LoVo (cell line): ENCODE data around the gene TRNAU1AP.
"Not testable (repeated sequence)": the region's sequence is repeated elsewhere in the genome, so short reads cannot be mapped to it uniquely, and the experiment has no call there.

Experiments used
- DNase-seq: peaks from one replicate; pipeline ENCODE4 v3.0.0-alpha.2; 2016; ENCODE audit warnings: low spot score

The TRNAU1AP gene

DNA sequence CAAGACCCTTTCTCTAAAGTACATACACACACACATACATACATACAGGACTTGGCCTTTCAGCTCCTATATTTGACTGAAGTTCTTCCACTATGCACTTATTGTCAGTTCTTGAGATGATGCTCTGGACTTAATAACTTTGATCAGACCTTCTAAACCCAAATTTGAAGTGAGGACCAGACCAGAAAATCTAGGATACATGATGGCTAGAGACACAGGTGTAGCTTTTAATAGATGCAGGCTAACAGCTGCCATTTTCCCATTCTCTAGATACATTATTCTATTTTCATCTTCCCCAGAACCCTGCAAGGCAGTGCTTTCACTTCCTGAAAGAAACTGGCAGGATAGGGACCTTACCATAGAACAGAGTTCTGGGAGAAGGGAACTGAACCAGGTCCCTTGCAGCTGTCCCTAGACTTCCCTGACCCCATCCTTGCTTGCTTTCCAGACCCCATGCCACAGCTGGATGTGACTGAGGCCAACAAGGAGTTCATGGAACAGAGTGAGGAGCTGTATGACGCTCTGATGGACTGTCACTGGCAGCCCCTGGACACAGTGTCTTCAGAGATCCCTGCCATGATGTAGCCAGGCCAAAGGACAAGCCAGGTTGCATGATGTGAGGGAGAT lies 24.3 kb downstream of the TRNAU1AP start:
- DNase-seq = peak; percentile 18

DNA sequence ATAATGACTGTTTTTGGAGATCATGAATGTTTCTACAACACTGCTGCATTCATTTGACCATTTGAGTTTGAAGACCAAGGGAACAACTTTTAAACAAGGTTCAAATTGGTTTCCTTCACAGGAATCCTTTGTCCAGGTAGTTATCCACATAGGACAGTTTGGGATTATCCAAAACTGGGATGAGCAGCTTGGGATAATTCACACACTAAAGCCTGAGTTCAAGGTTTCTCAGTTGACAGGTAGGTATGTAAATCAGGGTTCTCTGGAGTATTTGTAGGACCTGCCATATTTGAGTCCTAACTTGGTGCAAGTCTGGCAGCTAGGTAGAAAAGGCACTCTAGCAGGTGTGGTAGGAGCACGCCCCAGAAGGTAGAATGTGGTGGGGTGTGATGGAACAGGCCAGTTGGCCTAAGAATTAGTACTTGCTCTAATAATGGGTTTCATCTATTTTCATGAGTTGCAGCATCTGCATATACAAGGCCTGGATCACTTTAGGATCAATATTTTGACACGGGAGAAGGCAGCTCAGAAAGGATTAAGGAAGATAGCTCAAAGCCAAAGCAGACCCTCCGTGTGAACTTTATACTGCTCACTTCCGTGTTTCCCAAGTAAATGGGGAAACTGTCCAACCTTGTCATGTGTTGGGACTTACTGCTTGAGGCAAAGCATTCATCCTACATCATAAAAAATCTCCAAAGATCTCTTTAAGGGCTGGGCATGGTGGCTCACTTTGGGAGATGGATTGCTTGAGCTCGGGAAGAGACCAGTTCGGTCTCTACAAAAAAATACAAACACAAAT lies 25.1 kb downstream of the TRNAU1AP start:
- DNase-seq = peak; percentile 31

DNA sequence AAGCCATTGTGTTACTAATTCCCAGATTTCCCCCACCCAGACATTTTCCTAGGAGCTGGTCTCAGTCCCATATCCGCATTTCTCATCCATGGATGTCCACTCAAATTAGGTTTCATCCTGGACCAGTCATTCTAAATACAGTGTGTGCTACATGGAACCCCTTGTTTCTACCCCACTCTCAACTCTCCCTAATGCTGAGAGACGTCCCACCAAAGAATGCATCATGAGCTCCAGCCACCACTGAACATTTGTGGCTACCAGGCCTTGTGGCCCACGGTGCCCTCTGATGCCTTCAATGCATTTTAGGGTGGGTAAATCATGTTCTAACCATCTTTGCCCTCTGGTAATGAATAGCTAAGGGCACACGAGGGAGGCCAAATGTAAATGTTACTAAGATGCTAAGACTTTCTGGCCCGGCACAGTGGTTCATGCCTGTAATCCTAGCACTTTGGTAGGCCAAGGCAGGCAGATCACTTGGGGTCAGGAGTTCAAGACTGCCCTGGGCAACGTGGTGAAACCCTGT lies 25.9 kb downstream of the TRNAU1AP start:
- DNase-seq = no peak

DNA sequence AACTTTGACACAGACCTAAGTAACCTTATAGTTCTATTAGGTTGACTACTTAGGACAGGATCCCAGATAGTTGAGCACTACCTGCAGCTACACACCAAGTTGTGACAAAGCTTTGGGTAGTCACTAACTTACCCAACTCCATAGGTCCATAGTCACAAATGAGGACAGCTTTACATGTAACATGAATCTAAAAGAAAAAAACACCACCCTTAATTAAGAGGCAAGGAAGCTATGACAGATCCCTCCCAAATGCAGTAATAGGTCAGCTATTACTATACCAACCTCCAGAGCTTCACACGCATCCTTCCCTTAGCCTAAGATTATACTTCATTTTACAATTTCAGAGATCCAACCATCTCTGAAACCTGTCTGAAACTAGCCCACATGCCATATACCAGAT lies 26.5 kb downstream of the TRNAU1AP start:
- DNase-seq = no peak

DNA sequence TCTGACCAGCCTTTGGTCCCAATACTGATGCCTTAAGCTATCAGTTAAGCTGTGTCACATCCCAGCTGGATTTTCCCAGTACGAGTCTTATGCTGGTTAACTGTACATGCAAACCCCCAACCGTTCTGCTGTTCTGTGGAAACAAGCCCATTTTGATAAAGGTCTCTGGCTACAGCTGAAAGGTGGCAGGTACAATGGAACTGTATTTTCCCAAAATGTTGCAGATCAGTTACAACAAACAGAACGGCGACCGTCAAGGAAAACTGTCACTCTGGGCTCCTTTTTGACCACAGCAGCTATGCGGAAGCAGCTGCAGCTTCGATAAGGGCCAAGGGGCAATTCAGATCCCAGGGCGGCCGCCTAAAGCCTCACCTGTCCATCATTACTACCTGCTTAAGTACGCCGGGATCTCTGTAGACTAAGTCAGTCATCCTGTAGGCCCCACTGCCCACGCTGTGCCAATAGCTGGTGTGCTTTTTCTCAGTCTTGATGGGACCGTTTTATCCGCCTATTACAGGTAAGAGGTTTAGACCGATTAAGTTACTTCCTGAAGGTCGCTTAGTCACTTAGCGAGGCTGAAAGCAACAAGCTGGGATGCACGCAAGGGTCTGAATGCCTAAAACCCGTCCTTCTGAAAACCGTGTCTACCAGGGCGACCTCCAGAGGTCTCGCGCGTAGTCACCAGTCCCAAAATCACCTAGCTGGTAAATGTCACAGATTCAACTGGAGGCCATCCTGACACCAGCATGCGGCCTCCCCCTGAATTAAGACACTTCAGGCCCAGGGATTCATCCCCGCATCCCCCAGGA lies 28.0 kb downstream of the TRNAU1AP start:
- peak; percentile 37 for DNase-seq

DNA sequence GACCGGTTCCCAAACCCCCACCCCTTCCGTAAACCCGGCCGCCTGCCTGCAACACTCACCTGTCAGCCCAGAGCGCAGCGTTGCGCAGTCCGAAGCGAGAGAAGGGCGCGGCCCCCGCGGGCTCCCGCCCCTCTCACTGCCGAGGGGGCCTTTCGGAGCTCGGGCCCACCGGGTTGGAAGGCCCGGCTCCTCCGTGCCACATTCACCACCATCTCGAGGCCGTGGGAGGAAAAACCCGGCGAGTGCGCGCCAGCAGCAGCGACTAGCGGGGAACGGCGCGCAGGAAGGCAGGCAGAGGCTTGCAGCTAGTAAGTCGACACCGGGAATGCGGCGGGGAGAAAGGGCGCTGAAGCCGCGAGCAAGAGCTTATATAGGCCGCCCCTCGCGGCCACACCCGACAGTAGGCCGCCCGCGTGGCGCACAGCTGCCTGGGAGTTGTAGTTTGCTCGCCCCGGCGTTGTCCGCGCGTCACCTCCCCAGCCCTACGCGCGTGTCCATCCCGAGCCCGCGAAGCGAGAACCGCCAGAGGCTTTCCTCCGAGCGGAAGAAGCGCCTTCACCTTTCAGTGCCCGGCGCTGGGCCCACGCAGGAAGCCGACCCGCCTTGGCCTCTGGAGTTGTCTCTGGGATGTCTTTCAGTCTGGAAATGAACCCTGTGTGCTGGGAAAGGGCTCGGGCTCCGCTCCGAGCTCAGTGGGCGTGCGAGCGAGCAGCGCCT lies 28.8 kb downstream of the TRNAU1AP start:
- DNase-seq = peak; percentile 95

DNA sequence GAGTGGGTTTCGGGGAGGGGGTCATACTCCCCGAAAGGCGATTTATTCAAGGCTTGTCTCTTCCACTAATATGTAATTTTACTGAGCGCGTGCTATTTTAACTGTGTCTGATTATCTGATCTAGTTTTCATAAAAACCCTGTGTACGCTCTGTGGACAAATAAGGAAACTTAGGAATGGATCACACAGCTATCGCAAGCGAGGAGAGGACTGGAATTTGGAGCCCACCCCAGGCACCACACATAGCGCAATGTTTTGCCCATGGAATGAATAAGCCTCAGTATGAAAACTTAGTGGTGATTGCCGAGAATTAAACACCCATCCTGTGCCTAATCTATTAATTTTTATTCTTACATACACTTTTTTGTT lies 29.3 kb downstream of the TRNAU1AP start:
- DNase-seq = peak; percentile 32

DNA sequence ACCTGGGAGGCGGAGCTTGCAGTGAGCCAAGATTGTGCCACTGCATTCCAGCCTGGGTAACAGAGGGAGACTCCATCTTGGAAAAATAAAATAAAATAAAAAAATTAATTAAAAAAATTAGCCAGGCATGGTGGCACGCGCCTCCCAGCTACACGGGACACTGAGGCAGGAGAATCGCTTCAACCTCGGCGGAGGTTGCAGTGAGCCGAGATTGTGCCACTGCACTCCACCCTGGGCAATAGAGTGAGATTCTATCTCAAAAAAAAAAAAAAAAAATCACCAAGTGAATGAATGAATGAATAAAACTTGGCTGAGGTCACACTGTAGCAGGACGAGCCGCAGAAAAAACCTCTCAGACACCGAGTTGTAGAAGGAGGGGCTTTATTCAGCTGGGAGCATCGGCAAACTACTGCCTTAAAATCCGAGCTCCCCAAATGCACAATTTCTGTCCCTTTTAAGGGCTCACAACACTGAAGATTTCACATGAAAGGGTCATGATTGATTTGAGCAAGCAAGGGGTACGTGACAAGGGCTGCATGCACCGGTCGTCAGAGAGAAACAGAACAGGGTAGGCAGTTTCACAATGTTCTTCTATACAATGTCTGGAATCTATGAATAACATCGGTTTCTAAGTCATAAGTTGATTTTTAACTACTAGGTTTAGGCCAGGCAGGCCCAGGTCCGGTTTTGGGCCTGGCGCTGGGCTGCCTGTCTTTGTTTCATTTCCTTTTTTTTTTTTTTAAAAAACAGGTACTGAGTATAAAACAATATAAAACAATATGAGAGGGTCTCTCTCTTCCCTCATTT lies 33.9 kb downstream of the TRNAU1AP start:
- not testable (repeated sequence) for DNase-seq

DNA sequence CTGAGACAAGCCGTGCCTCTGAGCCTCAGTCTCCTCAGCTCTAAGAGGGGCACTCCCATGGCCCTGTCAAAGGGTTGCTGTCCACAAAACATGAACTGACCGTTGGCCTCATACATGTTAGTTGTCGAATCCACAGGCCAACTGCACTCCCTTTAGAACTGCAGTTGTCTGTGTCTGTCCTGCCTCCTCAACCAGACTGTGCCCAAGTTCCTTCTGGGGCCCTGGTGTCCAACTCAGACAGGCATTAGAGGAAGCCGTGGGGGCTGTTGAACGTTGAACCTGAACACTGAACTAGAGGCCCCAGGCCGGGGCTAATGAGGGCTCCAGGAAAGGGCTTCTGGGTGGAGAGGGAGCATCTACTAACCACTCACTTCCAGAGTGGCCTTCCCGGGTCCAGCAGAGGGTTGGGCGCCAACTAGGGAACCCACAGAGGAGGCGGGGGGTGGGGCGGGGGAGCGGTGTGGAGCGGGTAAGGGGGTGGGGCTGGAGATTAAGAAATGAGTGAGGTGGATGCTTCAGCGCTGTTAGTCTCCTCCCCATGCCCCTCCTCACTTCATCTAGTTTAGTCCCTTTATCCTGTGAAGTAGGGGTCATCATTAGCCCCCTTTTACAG lies 38.9 kb downstream of the TRNAU1AP start, which contains the start of gene RAB42:
RAB42 (plus strand) TSS at position 558 of the 613 bp plus-strand sequence. CDS start 247 bp downstream, outside the sequence.
- no peak for DNase-seq

DNA sequence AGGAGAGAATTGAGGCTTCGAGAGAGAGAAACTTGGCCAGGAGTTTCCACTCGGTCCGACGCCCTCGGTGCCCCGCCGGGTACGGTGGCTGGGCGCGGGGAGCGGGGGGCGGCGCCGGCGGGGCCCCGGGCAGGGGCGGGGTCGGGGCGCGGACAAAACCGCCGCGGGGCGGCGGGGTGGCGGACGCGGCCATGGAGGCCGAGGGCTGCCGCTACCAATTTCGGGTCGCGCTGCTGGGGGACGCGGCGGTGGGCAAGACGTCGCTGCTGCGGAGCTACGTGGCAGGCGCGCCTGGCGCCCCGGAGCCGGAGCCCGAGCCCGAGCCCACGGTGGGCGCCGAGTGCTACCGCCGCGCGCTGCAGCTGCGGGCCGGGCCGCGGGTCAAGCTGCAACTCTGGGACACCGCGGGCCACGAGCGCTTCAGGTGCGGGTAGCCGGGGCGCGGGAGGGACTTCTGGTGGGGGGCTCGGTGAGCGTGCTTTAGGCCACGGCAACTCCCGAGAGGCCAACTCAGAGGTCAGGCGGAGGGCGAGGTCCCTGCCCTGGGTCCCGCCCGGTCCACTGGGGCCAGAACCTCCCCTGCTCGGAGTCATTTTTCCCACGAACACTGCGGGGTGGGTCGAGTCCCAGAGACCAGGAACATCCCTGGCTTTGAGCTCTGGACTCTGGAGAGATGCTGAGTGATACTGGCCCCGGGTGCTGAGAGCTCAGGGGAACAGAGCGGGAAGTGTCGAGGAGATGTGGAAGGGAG lies 39.6 kb downstream of the TRNAU1AP start:
- DNase-seq = no peak

DNA sequence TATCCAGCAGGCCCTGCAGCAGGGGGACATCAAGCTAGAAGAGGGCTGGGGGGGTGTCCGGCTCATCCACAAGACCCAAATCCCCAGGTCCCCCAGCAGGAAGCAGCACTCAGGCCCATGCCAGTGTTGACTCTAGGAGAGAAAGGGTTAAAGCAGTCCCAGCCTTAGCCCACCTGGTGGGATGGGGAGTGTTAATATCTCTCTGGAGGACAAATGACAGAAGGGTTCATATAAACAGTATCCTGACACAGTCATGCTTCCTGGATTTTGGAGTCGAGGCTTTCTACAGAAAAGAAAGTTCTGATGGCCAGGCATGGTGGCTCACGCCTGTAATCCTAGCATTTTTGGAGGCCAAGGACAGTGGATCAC lies 41.1 kb downstream of the TRNAU1AP start:
- DNase-seq = not testable (repeated sequence)

DNA sequence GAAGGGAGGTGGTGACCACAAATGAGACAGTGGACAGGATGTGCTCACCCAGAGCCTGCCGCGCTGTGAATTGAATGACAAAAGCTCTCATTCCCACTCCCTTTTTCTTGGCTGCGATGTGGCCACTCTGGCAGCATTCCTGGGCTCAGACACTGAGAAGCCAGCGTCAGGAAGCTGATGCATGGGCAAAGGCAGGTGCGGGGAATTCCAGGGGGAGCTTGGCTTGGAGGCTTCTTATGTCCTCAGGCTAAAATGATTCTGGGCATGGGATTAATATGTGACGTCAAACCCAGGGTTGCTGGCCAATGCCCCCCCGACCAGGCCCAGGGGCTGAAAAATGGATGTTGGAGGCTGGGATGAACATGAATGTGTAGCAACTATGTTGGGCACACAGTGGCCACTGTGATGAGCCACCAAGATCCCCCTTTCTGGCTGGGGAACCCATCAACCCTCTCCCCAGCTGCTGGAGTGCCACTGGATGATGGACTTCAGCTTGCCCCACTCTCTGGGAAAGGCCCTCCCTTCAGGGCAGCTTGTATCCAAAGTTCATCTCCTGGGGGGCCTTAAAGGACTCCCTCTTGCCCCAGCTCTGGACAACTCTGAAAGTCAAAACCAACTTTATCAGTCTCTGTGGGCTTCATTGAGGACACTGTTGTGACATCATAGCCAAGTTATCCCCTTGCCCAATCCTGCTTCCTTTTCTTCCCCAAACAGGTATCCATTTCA lies 42.0 kb downstream of the TRNAU1AP start:
- not testable (repeated sequence) for DNase-seq

DNA sequence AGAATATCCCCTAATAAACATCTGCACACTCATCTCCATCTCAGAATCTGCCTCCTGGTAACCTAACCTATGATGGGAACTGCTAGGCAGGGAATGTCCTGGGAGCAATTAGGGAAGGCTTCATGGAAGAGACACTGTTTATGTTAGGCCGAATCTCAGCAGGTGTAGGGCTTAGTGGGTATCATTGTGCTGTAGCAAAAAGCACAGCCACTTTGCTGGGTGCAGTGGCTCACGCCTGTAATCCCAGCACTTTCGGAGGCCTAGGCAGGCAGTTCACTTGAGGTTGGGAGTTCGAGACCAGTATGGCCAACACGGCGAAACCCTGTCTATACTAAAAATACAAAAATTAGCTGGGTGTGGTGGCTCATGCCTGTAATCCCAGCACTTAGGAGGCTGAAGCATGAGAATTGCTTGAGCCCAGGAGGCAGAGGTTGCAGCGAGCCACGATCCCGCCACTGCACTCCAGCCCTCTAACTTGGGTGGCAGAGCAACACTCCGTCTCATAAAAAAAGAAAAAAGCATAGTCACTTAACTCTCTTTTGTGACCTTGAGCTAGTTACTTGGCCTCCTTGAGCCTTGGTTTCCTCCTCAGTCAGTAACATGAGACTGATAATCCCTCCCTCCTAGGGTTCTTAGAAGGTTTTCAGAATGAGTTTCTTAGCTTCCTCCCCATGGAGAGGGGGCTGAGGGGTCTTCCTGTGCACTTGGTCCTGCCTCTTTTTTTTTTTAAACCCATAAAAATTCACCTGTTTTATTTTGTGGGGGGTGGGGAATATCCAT lies 42.7 kb downstream of the TRNAU1AP start:
- no peak for DNase-seq

DNA sequence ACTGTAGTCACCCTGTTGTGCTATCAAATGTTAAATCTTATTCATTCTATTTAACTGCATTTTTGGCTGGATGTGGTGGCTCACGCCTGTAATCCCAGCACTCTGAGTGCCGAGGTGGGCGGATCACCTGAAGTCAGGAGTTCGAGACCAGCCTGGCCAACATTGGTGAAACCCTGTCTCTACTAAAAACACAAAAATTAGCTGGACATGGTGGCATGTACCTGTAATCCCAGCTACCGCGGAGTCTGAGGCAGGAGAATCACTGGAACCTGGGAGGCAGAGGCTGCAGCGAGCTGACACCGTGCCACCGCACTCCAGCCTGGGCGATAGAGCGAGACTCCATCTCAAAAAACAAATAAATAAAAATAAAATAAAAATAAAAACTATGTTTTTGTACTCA lies 43.4 kb downstream of the TRNAU1AP start:
- DNase-seq = not testable (repeated sequence)

DNA sequence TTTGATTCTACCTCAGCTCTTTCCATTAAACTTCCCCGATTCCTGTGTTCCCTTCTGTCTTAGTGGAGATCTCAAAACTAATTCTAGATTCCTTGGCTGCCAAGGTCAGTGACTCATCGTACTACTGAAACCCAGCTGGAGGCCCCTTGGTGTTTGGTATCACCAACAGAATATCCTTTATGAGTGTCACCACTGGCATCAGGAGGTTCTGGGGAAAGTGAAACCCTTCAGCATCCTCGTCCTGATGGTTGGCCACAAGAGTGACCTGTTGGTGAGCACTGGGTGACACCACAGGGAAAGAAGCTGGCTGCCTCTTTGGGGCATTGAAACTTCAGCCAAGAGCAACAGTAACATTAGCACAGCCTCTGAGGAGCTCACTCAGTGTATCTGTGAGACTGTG lies 48.8 kb downstream of the TRNAU1AP start:
- DNase-seq = peak; percentile 41

DNA sequence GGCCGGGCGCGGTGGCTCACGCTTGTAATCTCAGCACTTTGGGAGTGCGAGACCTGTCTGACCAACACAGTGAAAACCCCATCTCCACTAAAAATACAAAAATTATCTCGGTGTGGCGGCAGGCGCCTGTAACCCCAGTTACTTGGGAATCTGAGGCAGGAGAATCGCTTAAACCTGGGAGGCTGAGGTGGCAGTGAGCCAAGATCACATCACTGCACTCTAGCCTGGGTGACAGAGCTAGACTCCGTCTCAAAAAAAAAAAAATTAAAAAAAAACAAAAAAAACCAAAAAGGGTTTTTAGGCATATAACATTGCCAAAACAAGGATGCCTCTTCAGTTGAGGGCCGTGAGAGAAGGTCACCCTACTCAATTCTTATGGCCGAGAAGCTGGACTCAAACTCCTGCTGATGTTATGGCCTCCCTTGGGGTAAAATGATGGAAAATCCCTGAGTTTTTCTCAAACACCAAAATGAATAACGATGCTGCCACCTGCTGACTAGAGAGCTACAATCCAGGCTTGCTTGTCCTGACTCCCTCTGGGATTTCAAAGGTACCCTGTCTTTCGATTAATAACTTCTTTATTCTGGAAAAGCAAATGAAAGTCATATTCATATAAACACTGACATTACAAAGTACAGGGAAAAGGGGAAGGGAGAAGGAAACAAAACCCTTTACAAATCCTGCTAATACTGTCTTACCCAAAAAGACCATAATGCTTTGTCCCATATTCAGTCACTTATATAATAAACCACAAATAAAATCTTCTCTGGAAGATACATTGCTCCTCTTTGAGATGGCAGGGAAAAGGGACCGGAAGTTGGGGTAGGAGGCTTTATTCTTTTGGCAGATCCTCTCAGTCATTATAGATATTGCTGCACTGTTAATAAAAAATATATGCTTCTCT lies 49.9 kb downstream of the TRNAU1AP start:
- peak; percentile 45 for DNase-seq

DNA sequence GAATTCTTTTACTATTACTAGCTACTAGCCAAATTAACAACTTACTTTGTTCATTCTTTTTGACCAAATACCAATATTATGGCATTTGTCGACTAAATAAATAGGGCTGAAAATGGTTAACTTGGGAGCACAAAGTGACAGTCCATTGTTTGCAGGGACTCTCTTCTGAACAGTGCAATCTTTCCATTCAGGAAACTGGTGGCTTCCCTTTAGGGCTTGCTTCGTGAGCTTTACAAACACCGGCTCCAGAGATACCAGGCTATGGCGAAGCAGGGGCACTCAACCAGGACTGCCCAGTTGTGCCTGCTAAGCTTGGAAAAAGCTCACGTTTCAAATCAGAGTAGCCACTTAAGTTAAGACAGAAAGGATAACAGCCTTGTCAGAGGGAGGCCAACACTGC lies 51.5 kb downstream of the TRNAU1AP start:
- no peak for DNase-seq
